GM18499 (cell line): ENCODE results near the gene ABCA5.
"Not testable (repeated sequence)": the region's sequence is repeated elsewhere in the genome, so short reads cannot be mapped to it uniquely, and the experiment has no call there.

Experiments
- ATAC-seq: cut with Tn5 transposase; IDR thresholded peaks from one replicate; pipeline ENCODE4 v1.9.1; 2021; ENCODE audit warnings: moderate number of reproducible peaks; ENCODE audit not compliant: insufficient read depth, unreplicated experiment

Gene ABCA5

DNA sequence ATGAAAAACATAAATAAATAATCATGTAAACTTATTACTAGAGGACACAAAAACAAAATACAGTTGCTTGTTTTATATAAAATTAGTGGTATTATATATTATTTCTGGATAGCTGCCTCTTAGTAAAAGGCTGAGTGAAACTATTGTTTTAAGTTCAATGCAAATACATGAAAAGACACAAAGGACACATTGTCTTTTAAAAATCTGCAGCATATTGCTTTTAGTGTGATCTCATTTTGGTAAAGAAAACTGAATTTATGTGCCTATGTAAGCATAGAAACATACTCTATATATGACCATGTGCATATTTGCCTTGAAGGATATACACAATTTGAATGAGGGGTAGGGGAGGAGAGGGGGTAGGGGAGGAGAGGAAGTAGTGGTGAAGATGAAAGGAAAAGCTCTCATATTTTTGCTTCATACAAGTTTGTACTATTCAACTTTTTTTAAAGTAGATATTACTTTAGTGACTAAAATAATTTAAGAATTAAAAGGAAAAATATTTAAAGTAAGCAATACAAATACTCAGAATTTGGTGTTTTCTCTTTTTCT lies 104.2 kb downstream of the ABCA5 start:
- ATAC-seq: no peak

- no peak for ATAC-seq
These were observed 106.8 kb downstream of the ABCA5 start for GRCh38 chr17:69220098-69220497.

DNA sequence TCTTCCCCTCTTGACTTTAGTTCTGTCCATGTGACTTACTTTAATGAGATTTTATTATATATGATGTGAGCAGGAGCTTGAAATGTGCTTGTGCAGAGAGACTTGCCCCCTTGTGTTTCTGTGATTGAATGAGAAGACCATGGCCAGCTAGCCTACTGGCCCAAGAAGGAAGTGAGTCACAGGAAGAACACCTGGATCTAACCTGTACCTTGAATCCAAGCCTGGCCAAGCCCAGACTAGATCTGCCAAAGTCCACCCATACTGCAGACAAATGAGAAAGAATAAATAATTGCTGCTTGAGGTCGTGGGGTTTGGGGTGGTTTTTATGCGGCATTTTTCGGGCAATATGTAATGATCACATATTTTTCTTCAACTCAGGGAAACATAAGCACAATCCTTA lies 107.9 kb downstream of the ABCA5 start:
- no peak for ATAC-seq

DNA sequence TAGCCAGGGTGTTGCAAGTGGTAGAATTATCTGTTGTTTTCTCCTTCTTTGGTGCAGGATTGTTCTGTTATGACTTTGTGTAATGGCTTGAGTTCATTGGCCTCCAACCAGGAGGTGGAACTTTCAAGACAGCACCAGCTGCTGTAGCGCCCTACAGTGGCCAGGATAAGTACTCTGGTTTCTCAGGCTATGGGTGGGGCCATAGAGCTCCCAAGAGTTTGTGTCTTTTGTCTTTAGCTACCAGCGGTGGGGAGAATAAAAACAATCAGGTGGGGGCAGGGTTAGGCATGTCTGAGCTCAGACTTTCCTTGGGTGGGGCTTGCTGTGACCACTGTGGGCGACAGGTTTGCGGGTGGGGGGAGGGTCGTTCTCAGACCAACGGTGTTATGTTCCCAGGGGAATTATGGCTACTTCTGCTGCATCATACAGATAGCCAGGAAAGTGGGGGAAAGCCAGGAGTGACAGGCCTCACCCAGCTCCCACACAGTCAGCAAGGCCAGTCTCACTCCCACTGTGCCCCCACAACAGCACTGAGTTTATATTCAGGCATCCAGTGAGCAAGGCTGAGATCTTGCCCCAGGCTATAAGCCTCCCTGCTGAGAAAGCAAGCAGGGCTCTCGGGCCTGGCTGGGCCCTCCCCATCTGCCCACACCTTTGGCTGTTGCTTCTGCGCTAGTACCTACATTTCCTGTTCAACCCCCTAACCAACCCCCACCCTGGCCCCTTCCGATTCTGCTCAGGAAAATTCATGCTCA lies 113.7 kb downstream of the ABCA5 start:
- no peak for ATAC-seq

DNA sequence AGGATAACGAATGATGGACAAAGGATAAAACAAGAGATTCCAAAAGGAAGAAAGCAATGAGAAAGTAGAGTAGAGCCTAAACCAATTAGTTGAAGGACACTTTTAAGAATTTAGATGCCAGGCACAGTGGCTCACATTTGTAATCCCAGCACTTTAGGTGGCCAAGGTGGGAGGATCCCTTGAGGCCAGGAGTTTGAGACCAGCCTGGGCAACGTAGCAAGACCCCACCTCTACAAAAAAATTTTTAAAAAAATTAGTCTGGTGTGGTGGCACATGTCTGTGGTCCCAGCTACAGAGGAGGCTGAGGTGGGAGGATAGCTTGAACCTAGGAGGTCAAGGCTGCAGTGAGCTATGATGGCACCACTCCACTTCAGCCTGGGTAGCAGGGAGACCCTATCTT lies 118.3 kb downstream of the ABCA5 start:
- ATAC-seq: no peak

GRCh38 chr17:69207151-69207550 lies 119.8 kb downstream of the ABCA5 start:
- no peak for ATAC-seq

DNA sequence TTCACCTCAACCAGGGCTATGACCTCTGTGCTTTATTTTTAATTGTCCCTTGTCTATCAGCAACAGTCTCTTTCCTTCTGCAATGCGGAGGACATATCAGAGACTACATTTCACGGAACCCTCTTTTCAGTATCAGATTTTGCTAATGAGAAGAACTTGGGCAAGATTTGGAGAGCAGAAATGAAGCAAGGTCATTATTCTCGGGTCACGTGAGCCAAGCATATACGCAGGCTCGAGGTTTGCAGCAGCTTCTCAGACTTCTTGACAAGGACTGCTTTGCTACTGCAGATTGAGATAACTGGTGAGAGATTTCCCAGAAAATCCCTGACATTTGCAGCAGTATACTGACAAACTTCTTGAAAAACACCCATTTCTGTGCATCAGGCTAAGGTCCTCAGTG lies 128.7 kb downstream of the ABCA5 start:
- ATAC-seq: no peak

- not testable (repeated sequence) for ATAC-seq
These were observed 130.8 kb downstream of the ABCA5 start for GRCh38 chr17:69196105-69196653.
